SK-N-MC (cell line): Measurements from ENCODE around the gene CTH.

Experiments used
- EZH2 ChIP-seq: fragments of 200-600 bp; sonication (generic); IDR thresholded peaks from one replicate; pipeline ENCODE4 v1.6.1; 2017; ENCODE audit warnings: antibody characterized with exemption
- FOXP2 ChIP-seq: optimal IDR thresholded peaks from 2 replicates; pipeline ENCODE3; 2011; ENCODE audit warnings: mild to moderate bottlenecking, moderate library complexity; ENCODE audit not compliant: insufficient read depth; ENCODE audit errors: extremely low read length, control extremely low read depth
- POLR2AphosphoS5 ChIP-seq: IDR thresholded peaks from 2 replicates; pipeline ENCODE4 v1.6.1; 2012; ENCODE audit warnings: mild to moderate bottlenecking, low read depth, low read length, borderline replicate concordance

- TF ChIP-seq POLR2AphosphoS5 = no peak
- TF ChIP-seq EZH2 = no peak
- TF ChIP-seq FOXP2 = no peak
These were observed 18.4 kb upstream of the CTH start for GRCh38 chr1:70392626-70393025.
